GF-D8 (cell line): ENCODE measurements around the gene UXT.

Experiments
- DNase-seq: peaks from one replicate; lab custom pipeline; 2025; lab: John Stamatoyannopoulos, UW

Gene UXT

DNA sequence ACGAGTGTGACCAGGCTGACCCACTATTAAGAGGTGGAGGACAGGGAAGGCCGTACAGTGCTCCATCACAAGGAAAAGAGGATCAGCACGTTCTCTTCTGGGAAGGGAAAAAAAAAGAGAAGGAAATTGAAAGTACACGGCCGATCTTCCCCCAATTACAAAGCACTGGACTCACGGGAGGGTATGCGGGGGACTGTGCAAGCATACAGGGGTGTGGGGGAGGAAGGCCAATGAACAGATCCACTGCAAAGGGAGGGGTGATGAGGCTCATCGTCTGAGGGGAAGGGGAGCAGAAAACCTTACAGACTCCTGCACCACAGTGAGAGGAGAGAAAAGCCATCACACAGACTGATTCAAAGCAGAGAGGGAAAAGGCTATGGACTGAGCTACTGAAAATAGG, 9.7 kb downstream of the UXT start:
- no peak for DNase-seq

DNA sequence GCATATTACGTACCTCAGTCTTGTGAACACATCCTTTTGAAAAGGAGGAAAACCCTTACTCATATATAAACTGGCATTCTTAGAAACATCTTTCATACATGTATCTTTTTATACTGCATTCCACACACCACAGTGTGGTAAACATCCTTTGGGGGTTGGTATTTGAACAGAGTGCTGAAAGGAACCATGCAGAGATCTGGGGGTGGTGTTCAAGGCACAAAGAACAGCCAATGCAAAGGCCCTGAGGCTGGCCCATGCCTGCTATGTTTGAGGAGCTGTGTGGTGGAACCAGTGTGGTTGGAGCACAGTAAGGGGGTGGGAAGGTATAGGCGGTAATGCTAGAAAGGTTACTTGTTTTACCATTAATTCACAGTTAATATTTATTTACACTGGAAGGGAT, 10.6 kb downstream of the UXT start:
- no peak for DNase-seq

DNA sequence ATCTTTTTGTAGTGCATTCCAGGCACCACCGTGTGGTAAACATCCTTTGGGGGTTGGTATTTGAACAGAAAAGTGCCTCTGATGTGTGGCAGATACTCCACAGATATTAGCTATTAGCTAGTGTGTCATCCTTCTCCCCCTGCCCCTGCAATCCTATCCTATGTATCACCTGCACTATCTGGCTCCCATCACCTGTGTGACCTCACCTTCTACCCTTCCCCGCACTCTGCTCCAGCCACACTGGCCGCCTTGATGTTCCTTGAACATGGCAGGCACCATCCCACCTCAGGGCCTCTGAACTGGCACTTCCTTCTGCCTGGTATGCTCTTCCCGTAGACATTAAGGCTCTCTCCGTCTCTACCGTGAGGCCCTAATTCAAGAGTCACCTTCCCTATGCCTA, 12.3 kb downstream of the UXT start:
- no peak for DNase-seq

DNA sequence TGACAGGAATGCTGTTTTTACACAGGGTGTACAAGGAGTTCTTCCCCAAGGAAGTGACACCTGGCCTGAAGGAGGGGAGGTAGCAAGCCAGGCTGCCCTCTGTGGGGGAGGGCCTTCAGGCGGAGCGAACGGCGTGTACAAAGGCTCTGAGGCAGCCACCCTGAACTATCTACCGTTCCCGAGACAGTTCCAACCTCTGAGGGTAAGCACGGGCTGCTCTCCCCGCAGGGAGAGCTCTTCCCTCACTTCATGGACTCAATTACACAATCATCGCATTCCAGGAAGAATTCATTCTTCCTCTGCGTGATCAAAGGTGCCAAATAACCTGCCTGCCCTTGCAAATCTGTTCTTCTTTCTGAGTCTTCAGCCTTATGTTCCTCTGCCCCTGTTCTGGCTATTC, 13.4 kb downstream of the UXT start:
- DNase-seq: no peak

DNA sequence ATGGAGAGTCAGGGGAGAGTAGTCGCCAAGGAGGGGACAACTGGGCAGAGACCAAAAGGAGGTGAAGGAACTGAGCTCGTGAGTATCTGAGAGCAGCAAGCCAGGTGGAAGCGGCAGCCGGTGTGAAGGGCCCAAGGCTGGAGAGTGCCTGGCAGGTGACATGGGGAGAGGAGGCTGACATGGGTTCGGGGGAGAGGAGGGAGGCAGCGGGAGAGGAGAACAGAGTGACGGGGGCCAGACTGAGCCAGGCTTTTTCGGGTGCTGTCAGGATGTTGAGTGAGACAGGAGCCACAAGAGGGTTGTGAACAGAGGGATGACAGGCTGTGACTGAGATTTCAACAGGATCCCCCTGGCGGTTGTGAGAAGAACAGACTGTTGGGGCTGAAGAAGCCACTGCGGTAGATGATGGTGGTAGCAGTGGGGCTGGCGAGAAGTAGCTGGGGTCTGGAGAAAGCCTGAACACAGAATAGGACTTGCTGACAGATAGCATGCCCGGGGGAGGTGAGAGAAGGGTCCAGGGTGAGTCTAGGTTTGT, 14.4 kb downstream of the UXT start:
- DNase-seq: no peak

DNA sequence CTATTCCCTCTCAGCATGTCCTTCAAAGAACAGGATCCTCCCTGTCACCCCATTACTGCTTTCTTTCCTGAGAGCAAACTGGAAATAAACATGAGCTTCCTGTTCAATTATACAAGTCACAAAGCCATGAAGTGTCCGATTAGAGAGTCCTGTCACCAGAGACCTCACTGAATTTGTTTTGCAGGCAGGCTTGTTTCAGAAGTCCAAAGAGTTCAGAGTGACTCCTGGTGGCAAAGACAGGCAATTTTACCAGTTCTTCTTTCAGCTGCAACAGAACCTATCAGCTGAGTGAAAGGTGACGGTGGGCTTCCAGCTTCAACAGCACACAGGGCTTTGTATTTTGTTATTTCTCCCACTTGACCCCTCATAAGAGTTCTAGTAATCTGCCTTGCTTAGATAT, 15.1 kb downstream of the UXT start:
- peak; percentile 1 for DNase-seq

DNA sequence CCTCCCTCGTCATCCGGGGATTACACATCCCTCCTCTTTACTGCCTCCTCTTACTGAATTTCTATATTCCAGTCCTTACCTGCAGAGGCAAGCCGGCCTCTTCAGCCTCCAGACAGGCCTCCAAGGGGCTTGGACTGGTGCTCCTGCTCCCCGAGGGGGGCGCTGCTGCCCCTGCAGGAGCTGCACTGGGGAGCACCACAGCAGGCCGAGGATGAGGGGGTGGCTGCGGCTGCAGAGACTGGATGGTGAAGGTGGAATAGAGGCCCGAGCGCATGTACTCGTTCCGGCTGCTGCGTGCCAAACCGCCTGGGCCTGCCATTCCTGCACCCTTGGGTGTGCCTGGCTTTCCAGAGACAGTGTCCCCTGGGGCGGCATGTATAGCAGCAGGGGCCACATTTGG, 20.2 kb downstream of the UXT start:
- DNase-seq: no peak

DNA sequence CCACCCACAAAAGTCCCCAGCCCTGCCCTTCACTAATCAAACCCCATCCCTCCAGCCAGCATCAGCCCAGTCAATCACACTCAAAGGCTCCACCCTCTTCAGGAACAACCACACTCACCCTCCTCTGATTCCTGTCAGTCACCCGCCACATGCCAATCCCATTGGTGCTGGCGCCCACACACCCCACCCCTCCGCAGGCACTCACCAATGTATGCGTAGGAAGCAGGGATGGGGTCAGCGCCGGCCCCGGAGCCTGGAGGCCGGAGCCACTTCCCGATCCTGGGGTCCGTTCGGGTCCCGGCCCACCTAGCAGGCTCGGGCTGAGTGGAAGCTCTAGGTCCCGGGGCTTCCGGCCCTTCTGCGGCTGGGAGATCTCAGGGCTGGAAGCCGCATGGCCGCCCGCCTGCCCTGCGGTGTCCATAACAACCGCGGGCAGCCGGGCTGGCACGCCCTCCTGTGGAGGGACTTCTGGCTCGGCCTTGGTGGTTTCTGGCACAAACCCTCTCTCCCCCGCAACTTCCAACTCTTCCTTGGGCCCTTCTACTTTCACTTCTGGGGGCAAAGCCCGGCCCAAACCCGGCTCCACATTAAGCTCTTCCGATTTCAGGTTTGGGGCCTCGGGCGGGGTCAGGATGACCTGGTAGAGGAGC, 21.3 kb downstream of the UXT start:
- DNase-seq: no peak

DNA sequence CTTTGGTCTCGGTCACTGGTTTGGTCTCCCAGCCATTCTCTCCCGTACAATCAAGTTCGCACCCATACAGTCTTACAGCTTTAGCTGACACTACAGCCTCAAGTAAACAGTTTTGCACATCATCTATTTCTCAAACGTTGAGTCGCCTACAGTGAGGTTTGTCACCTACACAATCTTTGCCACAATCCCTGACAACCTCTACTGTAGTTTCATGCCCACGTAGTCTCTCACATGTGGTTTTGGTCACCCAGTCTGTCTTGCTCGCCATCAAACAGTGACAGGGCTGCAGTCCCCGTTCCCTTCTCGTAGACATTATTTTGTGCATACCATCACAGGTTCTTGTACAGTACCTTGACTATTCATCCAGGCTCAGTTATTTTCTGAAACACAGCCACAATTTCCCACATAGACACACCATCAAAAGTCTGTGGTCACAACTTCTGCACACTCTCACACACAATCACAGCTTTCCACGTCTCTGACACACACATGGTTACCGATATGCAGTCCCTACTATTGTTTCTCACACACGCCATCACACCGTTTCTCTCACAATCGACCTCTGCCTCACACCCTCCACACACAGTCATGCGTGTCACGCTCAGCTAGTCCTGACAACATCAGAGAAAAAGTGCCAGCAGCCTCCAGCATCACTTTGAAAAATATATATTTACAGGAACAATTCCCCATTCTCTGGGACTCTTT, 24.0 kb downstream of the UXT start:
- no peak for DNase-seq

DNA sequence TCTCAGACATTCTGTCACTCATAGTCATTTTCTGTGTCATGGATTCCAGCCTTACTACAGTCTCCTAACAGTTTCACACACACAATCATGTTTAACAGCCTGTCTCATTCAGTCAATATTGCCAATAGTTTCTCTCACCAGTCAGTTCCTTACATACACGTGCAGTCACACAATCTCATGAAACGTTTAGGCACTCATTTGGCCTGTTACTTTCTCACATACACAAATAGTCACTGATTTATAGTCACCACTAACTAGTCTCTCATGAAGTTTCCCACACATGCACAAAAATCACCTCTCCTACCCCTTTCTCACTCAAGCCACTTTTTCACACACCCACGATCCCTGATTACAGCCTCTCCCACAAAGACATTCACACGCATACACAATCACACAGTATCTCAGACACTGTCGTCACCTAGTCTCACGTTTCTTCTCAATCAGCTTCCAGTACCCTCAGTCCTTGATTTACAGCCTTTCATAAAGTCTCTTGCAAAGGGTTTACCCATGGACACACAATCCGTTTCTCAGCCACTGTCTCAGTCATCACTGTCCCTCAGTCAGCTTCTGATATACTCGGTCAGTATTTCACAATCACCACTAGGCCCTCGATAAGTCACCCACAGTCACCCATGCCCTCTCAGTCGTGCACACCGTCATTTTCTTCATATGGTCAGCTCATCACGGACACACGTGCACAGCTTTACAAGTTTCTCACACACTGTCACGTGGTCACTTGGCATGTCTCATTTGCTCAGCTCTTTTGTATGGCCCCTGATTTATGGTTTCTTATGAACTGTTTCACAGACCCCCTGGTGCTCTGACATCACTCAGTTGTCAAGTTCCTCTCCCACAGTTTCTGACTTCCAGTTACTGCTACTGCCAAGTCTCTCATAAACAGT, 25.0 kb downstream of the UXT start:
- no peak for DNase-seq

DNA sequence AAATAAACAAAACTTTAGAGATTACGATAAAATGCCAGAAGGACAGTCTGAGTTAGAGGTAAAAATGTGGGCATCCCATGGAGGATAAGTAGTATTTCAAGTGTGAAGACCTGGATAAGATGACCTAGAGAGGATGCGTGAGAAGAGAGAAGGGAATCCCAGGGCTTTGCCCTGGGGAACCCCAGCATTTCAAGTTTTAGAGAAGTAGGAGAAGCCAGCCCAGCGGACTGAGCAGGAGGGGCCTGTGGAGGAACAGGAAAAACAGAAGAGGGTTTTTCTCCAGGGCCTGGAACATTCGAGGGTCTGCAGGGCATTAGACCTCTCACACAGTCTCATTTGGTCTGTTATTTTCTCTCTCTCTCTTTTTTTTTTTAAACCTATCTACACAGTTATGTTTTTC, 26.3 kb downstream of the UXT start:
- no peak for DNase-seq

DNA sequence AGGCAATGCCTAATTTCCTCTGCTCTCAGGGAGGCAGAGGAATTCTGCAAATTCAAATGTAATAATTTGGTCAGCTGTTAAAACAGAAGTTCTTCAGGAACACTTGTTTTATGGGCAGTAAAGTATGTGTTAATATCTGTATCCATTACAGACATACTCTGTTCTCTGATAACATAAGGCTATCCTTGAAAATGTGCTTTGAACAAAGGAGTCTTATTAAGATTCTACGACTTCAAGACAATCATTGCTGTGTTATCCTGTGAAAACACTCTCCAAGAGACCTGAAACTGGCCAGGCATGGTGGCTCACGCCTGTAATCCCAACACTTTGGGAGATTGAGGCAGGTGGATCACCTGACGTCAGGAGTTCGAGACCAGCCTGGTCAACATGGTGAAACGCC, 27.3 kb downstream of the UXT start:
- no peak for DNase-seq

DNA sequence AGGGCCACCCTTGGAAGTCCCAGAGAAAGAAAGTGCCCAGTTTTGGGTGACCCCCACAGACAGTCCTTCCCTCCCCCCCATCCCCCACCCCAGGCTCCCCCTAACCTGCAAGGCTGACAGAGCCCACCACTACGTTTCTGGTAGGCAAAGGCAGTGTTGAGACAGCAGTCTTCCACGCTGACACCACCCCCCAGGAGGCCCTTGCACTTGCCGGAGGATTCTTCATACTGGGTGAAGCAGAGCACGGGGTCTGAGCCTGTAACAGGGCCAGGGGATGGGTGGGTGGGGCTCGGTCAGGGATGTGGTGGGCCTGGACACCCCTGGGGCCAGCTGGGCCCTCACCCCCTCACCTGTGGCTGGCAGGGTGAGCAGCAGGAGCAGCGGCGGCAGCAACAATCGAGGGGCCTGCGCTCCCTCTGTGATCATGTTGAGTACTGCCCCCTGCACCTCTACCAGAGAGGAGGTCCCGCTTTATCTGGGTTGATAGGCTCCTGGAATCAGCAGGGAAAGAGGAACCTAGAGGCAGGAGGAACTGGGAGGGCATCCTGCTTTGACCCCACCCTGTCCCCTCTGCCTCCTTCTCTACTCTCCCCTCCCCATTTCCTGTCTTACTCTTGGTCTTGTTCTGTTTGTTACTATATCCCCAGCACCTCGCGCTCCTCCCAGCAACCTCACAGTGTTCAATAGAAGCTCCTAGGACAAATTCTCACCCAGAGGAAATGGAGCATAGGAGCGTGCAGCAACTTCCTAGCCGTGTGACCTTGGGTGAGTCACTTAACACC, 29.4 kb downstream of the UXT start, which contains the start of gene CFP:
TSS of gene CFP (minus strand) at position 512 of the 782 bp plus-strand sequence. CDS start at position 426, 86 bp downstream.
- peak; percentile 65 for DNase-seq

DNA sequence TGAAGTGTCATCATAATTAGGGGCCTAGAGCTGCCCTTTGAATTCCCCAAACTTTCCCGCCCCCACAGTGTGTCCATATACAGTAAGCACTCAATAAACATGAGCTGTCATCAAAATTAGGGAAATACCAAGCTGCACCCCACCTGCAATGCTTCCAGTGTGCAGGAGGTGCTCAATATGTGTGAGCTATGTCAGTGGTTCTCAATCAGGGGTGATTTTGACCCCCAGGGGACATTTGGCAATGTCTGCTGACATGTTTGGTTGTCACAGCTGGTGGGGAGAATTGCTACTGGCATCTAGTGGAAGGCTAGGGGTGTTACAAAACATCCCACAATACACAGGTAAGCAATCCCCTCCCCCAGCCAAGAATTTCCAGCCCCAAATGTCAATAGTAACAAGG, 30.0 kb downstream of the UXT start:
- DNase-seq: no peak

DNA sequence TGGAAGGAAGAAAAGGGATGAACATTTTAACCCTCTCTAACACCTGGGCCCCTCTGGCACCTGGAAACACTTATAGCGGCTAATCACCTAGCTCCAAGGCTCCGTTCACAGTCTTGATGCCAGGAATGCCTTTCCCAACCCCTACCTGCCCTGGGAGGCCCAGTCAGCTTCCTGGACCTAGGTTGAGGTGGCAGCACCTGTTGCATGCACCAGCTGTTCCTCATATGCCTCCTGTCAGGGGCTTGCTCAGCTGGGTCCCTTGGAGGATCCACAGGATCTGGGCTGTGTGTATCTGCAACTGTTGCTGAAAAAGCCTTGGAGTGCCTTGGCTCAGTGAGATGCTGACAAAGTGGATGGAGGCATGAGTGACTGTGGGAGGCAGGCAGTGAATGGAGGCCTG, 33.6 kb downstream of the UXT start:
- no peak for DNase-seq

DNA sequence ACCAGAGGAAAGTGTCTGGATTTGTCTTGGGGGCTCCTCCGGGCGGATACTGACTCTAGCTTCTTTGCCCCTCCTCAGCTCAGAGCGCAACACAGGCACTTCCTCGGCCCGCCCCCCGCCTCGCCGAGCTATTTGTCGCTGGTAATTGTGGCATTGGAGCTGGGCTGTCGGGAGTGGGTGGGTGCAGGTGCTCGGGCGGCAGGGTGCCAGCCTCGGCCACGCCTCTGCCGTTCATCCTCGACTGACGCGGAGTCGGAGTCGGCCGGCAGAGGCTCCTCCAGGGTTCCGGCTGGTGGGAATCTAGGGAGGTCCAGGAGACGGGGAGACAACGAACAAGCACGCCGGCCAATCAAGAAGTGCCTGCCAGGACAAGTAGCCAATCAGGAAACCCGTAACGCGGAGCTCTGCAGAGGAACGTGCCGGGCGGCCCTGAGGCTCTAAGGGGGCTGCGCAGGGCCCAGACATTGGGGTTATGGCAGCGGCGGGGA, 35.4 kb downstream of the UXT start:
- no peak for DNase-seq

DNA sequence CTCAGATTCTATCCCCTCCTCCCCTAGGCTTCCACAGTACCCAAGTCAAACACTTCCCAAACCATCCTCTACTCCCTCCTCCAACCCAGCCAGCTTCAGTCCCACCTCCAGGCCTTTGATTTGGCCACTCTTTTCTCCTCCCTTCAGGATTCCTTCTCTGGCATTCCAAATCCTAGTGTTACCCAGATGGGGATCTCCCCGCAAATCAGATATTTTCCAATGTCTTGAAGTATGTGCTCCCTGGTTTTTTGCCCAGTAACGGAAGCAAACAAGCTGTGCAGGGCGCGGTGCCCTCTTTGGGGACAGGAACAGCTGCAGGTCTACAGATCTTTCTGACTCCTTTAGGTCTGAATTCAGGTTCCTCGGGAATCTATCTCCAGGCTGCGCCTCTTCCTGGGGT, 37.1 kb downstream of the UXT start:
- no peak for DNase-seq

DNA sequence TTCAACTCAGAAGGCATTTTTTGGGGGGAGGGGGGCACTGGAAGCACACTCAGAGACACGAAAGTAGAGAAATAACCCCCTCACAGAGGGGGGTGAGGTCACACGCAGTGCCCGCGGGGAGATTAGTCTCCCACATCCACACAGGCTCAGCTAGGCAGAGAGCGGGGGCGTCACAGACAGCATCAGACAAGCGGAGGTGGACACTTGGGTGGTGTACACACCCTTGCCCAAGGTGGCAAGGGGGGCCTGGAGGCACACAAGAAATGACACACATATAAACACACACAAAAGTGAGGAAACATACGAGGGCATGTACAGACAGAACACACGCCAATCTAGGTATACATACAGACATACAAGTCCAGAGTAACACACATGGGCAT, 38.7 kb downstream of the UXT start:
- DNase-seq: no peak

DNA sequence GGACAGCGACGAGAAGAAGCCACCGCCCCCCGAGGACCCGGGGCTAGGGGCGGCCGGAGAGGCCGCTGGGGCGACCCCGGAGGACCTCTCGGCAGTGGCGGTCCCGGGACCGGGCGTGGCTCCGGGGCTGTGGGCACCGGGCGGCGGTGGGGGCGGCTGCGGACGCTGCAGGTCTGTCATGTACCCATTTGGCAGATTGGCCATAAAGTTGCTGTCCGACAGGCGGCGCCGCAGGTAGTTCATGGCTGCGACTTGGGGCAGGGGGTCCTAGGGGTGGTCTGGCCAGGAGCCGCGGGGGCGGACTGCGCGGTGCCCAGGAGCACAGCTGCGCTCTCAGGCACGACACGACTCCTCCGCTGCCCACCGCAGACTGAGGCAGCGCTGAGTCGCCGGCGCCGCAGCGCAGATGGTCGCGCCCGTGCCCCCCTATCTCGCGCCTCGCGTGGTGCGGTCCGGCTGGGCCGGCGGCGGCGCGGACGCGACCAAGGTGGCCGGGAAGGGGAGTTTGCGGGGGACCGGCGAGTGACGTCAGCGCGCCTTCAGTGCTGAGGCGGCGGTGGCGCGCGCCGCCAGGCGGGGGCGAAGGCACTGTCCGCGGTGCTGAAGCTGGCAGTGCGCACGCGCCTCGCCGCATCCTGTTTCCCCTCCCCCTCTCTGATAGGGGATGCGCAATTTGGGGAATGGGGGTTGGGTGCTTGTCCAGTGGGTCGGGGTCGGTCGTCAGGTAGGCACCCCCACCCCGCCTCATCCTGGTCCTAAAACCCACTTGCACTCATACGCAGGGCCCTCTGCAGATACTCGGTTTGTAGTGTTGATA, 39.3 kb downstream of the UXT start, which contains the start of gene SYN1:
TSS of gene SYN1 (minus strand) at position 372 of the 817 bp plus-strand sequence. CDS start at position 243, 129 bp downstream.
- DNase-seq: no peak

DNA sequence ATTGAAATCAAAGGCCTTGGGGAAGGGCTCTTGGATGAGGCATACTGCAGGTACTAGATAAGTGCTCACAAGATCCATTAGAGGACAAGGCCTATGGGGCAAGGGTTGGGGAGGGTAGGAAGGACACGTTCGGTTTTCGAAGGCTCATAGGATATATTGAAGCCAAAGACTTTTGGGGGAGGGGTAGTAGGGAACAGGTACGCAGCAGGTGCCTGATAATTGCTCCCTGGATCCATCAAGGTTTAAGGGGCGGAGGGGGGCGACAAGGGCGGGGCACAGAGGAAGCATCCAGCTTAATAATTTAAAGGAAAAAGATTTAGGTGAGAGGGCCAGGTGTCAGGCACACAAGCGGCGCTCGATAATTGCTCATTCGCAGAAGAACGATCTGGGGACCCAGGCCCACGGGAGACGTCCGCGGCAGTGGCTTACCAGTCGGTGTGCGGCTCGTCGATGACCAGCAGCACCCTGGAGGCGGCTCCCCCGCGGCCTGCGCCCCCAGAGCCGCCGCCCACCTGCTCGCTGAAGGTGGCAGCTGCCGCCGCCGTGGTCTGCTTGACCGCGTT, 40.0 kb downstream of the UXT start:
- no peak for DNase-seq
